Gastrocnemius medialis (tissue), 4 donors: ENCODE data around the gene KCNS1.

Source experiments
- CTCF ChIP-seq, 5 experiments: fragments of 450-650 bp in 3 of 5; fragments of 200-600 bp in 2 of 5; sonication (generic) in 2 of 5; IDR thresholded peaks in 4 of 5; conservative IDR thresholded peaks in 1 of 5; 1 replicate in 4 of 5; 2 replicates in 1 of 5; pipeline ENCODE4 v1.5.1; 2016 to 2019; ENCODE audit warnings: antibody characterized with exemption in 5 of 5, mild to moderate bottlenecking in 3 of 5, moderate library complexity in 3 of 5
- POLR2A ChIP-seq, 2 donors: fragments of 450-650 bp; IDR thresholded peaks; one replicate each; pipeline ENCODE4 v1.6.1; 2017; ENCODE audit warnings: antibody characterized with exemption in 2 of 2, mild to moderate bottlenecking in 2 of 2, moderate library complexity in 2 of 2

- TF ChIP-seq POLR2A (IDR thresholded peaks at IDR 0.05), result no peak
- no peak for TF ChIP-seq CTCF (IDR thresholded peaks at IDR 0.05 in 4 of 5, conservative IDR thresholded peaks at IDR 0.05 in 1 of 5)
Observed at GRCh38 chr20:45064812-45065211, 36.1 kb downstream of the KCNS1 start.
